ENCODE results near the gene RUNX2.

GRCh38 chr6:45611491-45611890 is 283.4 kb downstream of the RUNX2 start:
- TF ChIP-seq, protein P1, sequence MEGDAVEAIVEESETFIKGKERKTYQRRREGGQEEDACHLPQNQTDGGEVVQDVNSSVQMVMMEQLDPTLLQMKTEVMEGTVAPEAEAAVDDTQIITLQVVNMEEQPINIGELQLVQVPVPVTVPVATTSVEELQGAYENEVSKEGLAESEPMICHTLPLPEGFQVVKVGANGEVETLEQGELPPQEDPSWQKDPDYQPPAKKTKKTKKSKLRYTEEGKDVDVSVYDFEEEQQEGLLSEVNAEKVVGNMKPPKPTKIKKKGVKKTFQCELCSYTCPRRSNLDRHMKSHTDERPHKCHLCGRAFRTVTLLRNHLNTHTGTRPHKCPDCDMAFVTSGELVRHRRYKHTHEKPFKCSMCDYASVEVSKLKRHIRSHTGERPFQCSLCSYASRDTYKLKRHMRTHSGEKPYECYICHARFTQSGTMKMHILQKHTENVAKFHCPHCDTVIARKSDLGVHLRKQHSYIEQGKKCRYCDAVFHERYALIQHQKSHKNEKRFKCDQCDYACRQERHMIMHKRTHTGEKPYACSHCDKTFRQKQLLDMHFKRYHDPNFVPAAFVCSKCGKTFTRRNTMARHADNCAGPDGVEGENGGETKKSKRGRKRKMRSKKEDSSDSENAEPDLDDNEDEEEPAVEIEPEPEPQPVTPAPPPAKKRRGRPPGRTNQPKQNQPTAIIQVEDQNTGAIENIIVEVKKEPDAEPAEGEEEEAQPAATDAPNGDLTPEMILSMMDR (IDR thresholded peaks at IDR 0.05) = no peak
- no peak for TF ChIP-seq REST (IDR thresholded peaks at IDR 0.05; ENCODE audit: insufficient read depth in 1 of 2, low read depth in 2 of 2, low read length in 1 of 2)
- no peak for TF ChIP-seq POLR2AphosphoS5 (IDR thresholded peaks at IDR 0.05; ENCODE audit: low read depth, low read length)
